Left lung (tissue), 10 donors: ENCODE measurements around the gene FABP1. TPM values are rescaled to one million over a fixed set of nuclear protein-coding genes. Genes with fewer than 3 reads are reported as not detected.

Experiments
- ATAC-seq: fragments of 200-7000 bp; cut with Tn5 transposase; one replicate; pipeline ENCODE4 v1.9.1; 2020; ENCODE audit warnings: moderate library complexity
- DNase-seq, 4 donors: peaks; one replicate each; pipeline ENCODE4 v3.0.0-alpha.2; 2013 to 2020
- H3K27ac ChIP-seq, 2 donors: fragments of 200-600 bp; sonication (generic) in 1 of 2; one replicate each; pipeline versions ENCODE4 v1.5.0 to v1.8.0; 2020 to 2021
- H3K27me3 ChIP-seq, 2 donors: fragments of 200-600 bp; sonication (generic) in 1 of 2; one replicate each; pipeline versions ENCODE4 v1.5.0 to v1.8.0; 2020 to 2021
- H3K36me3 ChIP-seq, 2 donors: fragments of 200-600 bp; sonication (generic) in 1 of 2; one replicate each; pipeline versions ENCODE4 v1.5.0 to v1.8.0; 2020 to 2021
- H3K4me1 ChIP-seq, 2 donors: fragments of 200-600 bp; one replicate each; pipeline ENCODE4 v1.8.0; 2021
- H3K4me3 ChIP-seq, 2 donors: fragments of 200-600 bp; sonication (generic) in 1 of 2; one replicate each; pipeline versions ENCODE4 v1.5.0 to v1.8.0; 2020 to 2021; ENCODE audit warnings: mild to moderate bottlenecking in 1 of 2
- H3K9me3 ChIP-seq, 2 donors: fragments of 200-600 bp; sonication (generic) in 1 of 2; one replicate each; pipeline versions ENCODE4 v1.5.0 to v1.8.0; 2020 to 2021
- CTCF ChIP-seq, 2 donors: fragments of 200-600 bp; sonication (generic) in 1 of 2; IDR thresholded peaks; one replicate each; pipeline versions ENCODE4 v1.5.0 to v1.8.0; 2021; ENCODE audit warnings: antibody characterized with exemption in 2 of 2
- intact Hi-C, 2 donors: fragments of 100-400 bp; cut with DNase I; formaldehyde crosslinking; loops; one replicate each; pipeline versions ENCODE4 v1.11.2 to v1.14.2; 2022
- polyA plus RNA-seq, 6 donors: library from polyadenylated mRNA; unstranded; fragments of 120-200 nt; gene quantifications; one replicate each; pipeline ENCODE4 v1.2.1, GENCODE V29; 2013; ENCODE audit not compliant: insufficient read length in 6 of 6
- total RNA-seq, 2 donors: library from RNA; stranded (reverse); fragmentation: NEBNext Ultra II Directional; extraction: Animal tissue kit (Norgen Biotek cat#: 25700); gene quantifications; one replicate each; pipeline ENCODE4 v1.2.1, GENCODE V29; 2021
- donor health status: DM: no; HTN: yes; CAD: no.
- donor health status: DM: no; HTN: no; CAD: no.

The FABP1 gene
- total and polyA plus RNA-seq, 8 donors: 0.13 to 2.5 (median 1.4) TPM; not detected in 5

GRCh38 chr2:88126772-88127637 lies 857 bp downstream of the FABP1 start:
- intact Hi-C loops: no loop called here
- ATAC-seq: no peak
- Histone ChIP-seq H3K27ac (no peak overlapping the region), H3K4me3 (no peak overlapping the region), H3K27me3 (peaks cover 0 to 14% of the 10 kb centered on the region in 2 donors), H3K4me1 (no peaks in the 10 kb centered on the region), H3K9me3 (no peaks in the 10 kb centered on the region), H3K36me3 (no peaks in the 10 kb centered on the region)
- DNase-seq: no peak
- TF ChIP-seq CTCF (IDR thresholded peaks at IDR 0.05): no peak

GRCh38 chr2:88125924-88126771 lies 1.7 kb downstream of the FABP1 start:
- no peak for TF ChIP-seq CTCF (IDR thresholded peaks at IDR 0.05)
- no peaks in the 10 kb centered on the region for H3K9me3 ChIP-seq
- no peak overlapping the region for H3K4me3 ChIP-seq
- DNase-seq (no peak), ATAC-seq (no peak)
- no peaks in the 10 kb centered on the region for H3K36me3 ChIP-seq
- H3K4me1 ChIP-seq: no peaks in the 10 kb centered on the region
- intact Hi-C loops: no loop called here
- H3K27me3 ChIP-seq: peaks cover 0 to 14% of the 10 kb centered on the region in 2 donors
- no peak overlapping the region for H3K27ac ChIP-seq

DNA sequence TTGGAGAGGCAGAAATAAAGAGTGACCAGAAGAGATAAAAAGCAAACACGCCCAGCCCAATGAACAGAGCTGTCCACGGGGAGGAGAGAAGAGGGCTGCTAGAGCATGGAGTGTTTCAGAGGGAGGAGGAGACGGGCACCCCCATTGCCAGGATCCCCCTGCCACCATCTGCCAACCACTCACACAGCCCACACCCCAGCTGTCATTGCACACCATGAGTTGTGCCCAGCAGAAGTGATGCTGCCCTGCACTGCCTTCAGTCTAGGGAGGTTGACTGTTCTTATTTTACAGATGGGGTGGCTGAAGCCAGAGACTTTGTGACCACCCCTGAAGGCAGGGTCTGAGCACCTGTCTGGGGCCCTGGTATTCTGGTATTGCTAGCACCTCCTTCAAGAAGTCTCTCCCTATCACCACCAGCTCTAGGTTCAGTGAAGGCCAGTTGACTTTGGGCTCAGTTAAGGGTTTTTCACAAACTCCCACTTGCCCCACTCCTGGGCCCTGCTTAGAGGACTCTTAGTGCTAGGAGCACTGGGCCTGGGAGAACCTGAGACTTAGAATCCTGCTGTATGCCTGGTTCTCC lies 2.4 kb downstream of the FABP1 start:
- H3K27ac ChIP-seq: no peak overlapping the region
- intact Hi-C loops: no loop called here
- DNase-seq: no peak
- no peak for TF ChIP-seq CTCF (IDR thresholded peaks at IDR 0.05)
- no peaks in the 10 kb centered on the region for H3K4me1 ChIP-seq
- H3K9me3 ChIP-seq: no peaks in the 10 kb centered on the region
- peaks cover 0 to 14% of the 10 kb centered on the region in 2 donors for H3K27me3 ChIP-seq
- no peaks in the 10 kb centered on the region for H3K36me3 ChIP-seq
- H3K4me3 ChIP-seq: no peak overlapping the region
- ATAC-seq: no peak

GRCh38 chr2:88123975-88124917 lies 3.6 kb downstream of the FABP1 start:
- ATAC-seq: no peak
- no peak overlapping the region for H3K27ac ChIP-seq
- no peak overlapping the region for H3K4me3 ChIP-seq
- H3K27me3 ChIP-seq: peaks cover 0 to 14% of the 10 kb centered on the region in 2 donors
- no peaks in the 10 kb centered on the region for H3K4me1 ChIP-seq
- no peaks in the 10 kb centered on the region for H3K9me3 ChIP-seq
- DNase-seq: no peak
- no peaks in the 10 kb centered on the region for H3K36me3 ChIP-seq
- TF ChIP-seq CTCF (IDR thresholded peaks at IDR 0.05): no peak
- intact Hi-C loops: no loop called here
